Measurements from ENCODE around the gene SMYD4.
"Not testable (repeated sequence)": the region's sequence is repeated elsewhere in the genome, so short reads cannot be mapped to it uniquely, and the experiment has no call there.

The SMYD4 gene

DNA sequence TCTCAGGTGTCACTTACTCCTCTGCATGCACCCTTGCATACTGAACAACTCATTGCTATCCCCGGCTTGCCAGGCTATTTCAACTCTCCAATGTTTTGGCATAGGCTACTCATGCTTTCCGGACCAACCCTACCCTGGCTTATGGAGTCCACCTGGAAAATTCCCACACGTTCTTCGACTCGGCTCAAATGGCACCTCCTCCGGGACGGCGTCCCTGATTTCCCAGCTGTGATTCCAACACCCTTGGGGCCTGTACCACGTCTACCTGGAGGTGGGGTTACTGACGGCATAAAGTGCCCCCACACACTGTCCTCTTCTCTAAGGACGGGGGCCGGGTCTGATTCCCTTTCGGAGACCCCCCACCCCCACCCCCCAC, 498 bp downstream of the SMYD4 start:
- peak overlapping the region; percentile 83 for H3K27ac ChIP-seq
- TF ChIP-seq, protein P1, sequence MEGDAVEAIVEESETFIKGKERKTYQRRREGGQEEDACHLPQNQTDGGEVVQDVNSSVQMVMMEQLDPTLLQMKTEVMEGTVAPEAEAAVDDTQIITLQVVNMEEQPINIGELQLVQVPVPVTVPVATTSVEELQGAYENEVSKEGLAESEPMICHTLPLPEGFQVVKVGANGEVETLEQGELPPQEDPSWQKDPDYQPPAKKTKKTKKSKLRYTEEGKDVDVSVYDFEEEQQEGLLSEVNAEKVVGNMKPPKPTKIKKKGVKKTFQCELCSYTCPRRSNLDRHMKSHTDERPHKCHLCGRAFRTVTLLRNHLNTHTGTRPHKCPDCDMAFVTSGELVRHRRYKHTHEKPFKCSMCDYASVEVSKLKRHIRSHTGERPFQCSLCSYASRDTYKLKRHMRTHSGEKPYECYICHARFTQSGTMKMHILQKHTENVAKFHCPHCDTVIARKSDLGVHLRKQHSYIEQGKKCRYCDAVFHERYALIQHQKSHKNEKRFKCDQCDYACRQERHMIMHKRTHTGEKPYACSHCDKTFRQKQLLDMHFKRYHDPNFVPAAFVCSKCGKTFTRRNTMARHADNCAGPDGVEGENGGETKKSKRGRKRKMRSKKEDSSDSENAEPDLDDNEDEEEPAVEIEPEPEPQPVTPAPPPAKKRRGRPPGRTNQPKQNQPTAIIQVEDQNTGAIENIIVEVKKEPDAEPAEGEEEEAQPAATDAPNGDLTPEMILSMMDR (conservative IDR thresholded peaks at IDR 0.05), result no peak

DNA sequence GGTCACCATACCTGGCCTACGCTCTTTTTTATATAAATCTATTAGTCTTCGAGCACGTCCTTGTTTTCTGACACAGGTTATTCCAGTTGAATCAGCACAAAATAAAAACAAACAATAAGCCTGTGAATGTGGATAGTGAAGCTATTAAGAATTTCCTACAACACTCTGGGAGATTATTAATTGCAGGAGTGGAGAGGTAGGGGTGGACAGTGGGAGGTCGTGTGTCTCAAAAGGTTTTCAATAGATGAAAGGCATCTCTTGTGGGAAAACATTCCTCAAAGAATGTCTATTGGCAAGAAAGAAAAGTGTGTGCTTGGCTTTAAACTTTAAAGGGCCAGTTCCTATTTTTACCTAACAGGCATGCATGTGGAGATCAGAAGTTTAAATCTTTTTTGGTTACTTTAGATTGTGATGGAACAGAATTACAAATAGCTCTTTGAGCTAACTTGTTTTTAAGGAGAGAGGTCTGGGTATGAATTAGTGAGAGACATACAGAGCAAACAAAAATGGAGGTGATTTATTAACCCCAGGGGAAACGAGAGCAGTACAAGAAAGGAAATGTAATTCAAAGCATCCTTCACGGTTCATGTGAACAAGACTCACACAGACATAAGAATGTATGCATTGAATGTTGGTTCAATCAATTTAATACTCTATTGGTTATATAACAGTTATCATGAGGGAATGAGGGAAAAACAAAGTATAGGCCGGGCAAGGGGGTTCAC, 9.0 kb downstream of the SMYD4 start:
- H3K27ac ChIP-seq, result no peak overlapping the region; the same call in 1 of the 2 replicates
- TF ChIP-seq, protein P1 (conservative IDR thresholded peaks at IDR 0.05), result no peak

DNA sequence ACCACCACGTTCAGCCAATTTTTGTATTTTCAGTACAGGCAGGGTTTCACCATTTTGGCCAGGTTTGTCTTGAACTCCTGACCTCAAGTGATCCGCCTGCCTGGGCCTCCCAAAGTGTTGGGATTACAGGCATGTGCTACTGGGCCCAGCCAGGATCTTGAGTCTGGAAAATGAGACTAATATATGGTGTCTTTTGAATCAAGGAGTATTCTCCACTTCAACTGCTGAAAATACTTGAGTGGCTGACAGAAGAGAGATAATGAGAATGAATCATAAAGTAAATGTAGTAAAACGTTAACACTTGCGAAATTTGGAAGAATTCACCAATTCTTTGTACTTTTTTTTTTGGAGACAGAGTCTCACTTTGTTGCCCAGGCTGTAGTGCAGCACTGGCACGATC, 16.6 kb downstream of the SMYD4 start:
- TF ChIP-seq, protein P1 (conservative IDR thresholded peaks at IDR 0.05), result no peak

DNA sequence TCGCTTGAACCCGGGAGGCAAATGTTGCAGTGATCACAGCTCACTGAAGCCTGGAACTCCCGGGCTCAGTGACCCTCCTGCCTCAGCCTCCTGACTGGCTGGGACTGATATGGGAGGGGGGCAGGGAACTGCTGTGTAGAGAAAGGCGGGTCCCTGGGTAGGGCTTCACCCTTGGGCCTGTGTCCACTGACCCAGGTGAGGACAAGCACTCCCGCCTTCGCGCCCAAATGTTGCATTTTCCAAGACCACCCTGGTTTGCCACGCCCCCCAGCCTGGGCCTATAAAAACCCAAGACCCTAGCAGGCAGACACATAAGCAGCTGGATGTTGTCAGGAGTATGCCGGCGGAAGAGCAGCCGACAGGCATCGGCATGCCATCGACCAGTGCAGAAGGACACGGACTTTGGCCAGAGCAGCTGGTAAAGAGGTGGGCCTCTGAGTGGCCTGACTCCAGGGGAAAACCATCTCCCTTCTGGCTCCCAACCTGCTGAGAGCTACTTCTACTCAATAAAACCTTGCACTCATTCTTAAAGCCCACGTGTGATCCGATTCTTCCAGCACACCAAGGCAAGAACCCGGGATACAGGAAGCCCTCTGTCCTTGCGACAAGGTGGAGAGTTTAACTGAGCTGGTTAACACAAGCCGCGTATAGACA, 19.1 kb downstream of the SMYD4 start:
- H3K27ac ChIP-seq, result no peak overlapping the region
- TF ChIP-seq, protein P1 (conservative IDR thresholded peaks at IDR 0.05), result no peak

More for the DNA sequence above, 16.6 kb downstream of the SMYD4 start:
- H3K27ac ChIP-seq, result no peak overlapping the region

DNA sequence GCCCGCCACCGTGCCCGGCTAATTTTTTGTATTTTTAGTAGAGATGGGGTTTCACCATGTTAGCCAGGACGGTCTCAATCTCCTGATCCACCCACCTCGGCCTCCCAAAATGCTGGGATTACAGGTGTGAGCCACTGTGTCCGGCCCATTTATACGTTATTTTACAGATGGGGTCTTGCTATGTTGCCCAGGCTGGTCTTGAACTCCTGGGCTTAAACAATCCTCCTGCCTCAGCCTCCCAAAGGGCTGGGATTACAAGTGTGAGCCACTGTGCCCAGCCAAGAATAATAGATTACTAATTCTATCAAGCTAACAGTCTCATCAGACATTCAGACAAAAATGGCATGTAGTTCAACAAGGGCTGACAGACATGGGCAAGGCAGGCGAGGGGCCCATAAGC, 19.9 kb downstream of the SMYD4 start:
- H3K27ac ChIP-seq, result not testable (repeated sequence)

DNA sequence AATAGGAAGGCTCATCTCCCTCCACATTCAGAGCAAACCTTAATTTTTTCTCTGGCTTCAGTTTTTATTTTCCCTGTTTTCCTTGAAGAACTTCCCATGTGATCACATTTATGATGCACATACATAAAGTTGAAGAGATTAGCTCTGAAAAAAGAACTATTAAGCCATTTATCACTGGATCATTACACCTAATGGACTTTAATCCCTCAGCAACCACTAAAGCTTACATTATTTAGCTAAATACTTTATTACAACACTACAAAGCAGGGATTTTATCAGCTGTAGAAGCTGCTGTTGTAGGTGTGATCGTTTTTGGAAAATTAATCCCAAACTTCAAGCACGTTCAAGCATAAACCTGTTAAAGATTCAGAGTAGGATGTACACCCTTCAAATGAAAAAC, 21.1 kb downstream of the SMYD4 start:
- TF ChIP-seq, protein P1 (conservative IDR thresholded peaks at IDR 0.05), result no peak
- H3K27ac ChIP-seq, result no peak overlapping the region

DNA sequence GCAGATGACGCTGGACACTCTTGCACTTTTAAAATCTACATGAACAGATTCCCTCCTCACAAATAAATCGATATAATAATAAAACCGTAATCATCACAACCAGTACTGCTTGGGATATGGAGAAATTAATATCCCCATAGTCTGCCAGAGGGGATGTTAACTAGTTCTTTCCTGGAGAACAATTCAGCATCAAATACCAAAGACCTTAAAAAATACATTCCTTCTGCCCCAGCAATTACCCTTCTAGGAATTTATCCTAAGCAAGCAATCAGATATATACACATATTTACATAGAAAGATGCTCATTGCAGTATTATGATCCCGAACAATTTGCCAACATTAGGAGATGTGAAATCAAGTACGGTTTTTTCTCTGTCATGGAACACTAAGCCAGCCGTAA, 21.8 kb downstream of the SMYD4 start:
- H3K27ac ChIP-seq, result no peak overlapping the region
- TF ChIP-seq, protein P1 (conservative IDR thresholded peaks at IDR 0.05), result no peak

DNA sequence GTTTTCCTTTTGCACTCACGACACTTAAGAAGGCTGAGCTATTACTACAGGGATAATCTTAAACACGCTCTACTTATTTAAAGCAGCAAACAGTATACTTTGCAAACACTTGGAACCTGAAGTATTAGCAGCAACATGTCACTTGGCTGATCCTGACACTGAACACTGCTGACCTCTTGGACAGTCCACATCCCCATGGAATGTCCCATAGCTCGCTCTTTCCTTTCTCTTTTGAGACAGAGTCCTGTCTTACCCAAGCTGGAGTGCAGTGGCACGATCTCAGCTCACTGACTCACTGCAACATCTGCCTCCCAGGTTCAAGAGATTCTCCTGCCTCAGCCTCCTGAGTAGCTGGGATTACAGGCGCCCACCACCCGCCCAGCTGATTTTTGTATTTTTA, 26.4 kb downstream of the SMYD4 start:
- TF ChIP-seq, protein P1 (conservative IDR thresholded peaks at IDR 0.05), result no peak
- H3K27ac ChIP-seq, result no peak overlapping the region
